Spinal cord (tissue), 10 donors: ENCODE results near the gene ATP9B. TPM values are rescaled to one million over a fixed set of nuclear protein-coding genes. Genes with fewer than 3 reads are reported as not detected.

Source experiments
- DNase-seq, 6 donors: peaks; one replicate each; pipeline versions ENCODE4 v3.0.0 to v3.0.0-alpha.2; 2013 to 2015; ENCODE audit warnings: low spot score in 6 of 6, low read depth in 4 of 6
- H3K27ac ChIP-seq: one replicate; pipeline ENCODE4 v1.5.1; 2013; ENCODE audit warnings: low read depth, low read length, control low read depth
- H3K27me3 ChIP-seq: one replicate; pipeline ENCODE4 v1.6.1; 2013; ENCODE audit warnings: low read length; ENCODE audit not compliant: control insufficient read depth, insufficient read depth
- H3K36me3 ChIP-seq: one replicate; pipeline ENCODE4 v1.6.1; 2013; ENCODE audit warnings: low read length; ENCODE audit not compliant: control insufficient read depth, insufficient read depth
- H3K4me1 ChIP-seq: one replicate; pipeline ENCODE4 v1.6.1; 2013; ENCODE audit warnings: low read length; ENCODE audit not compliant: control insufficient read depth, insufficient read depth
- H3K4me3 ChIP-seq: one replicate; pipeline ENCODE4 v1.5.1; 2013; ENCODE audit warnings: low read depth, low read length, control low read depth
- H3K9me3 ChIP-seq: one replicate; pipeline ENCODE4 v1.6.1; 2013; ENCODE audit warnings: low read length; ENCODE audit not compliant: control insufficient read depth, insufficient read depth
- WGBS: methylation state at CpG from one replicate; pipeline ENCODE4 v1.1.5; 2013; ENCODE audit warnings: missing lambda C conversion rate; ENCODE audit not compliant: insufficient coverage; 5-methylcytosine and 5-hydroxymethylcytosine counted together
- polyA plus RNA-seq, 2 donors: library from polyadenylated mRNA; unstranded; fragments of 120-200 nt; gene quantifications; one replicate each; pipeline ENCODE4 v1.2.1, GENCODE V29; 2013; ENCODE audit not compliant: insufficient read length in 2 of 2
- total RNA-seq, 2 donors: library from RNA; depleted of rRNA in 1 of 2; stranded (reverse); fragments of 120-200 nt in 1 of 2; fragments of >200 nt in 1 of 2; gene quantifications; one replicate each; pipeline versions ENCODE4 v1.2.3 to v1.2.4, GENCODE V29; 2013 to 2014
- donor health status: healthy.

The ATP9B gene
- total and polyA plus RNA-seq, 4 donors = 19.5 to 72.7 (median 35.6) TPM

DNA sequence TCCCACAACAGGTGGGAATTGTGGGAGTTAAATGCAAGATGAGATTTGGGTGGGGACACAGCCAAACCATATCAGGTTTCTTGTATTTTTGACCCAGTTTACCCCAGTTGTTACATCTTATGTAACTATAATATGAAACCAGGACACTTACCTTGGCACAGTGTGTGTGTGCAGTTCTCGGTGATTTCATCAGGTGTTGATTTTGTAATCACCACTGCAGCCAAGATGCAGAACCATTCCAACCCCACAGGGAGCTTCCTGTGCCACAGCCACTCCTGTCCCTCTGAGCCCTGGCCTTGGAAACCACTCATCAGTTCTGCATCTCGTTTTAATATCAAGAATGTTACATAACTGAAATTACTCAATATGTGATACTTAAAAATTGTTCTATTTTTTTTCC is 31.8 kb downstream of the ATP9B start:
- Histone ChIP-seq H3K4me1 (no peaks in the 10 kb centered on the region), H3K27ac (no peak overlapping the region), H3K36me3 (no peaks in the 10 kb centered on the region), H3K4me3 (no peak overlapping the region), H3K9me3 (no peaks in the 10 kb centered on the region), H3K27me3 (no peaks in the 10 kb centered on the region)
- no peak for DNase-seq
- WGBS = 100% methylated on average over 1 of the region's 2 CpGs

DNA sequence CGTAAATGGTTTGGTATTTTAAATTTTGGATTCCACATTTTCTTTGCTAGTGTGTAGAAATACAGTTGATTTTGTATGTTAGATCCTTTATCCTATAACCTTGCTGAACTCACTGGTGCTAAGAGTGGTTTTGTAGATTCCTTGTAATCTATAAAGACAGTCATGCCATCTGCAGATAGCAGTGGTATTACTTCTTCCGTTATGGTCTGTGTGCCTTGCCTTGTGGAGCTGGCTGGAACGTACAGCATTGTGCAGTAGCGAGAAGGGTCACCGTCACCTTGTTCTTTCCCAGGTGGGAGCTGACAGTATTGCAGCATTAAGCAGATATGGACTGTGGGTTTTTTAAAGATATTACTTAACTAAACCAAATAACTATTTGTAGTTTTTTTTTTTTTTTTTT is 33.7 kb downstream of the ATP9B start:
- Histone ChIP-seq H3K4me3 (no peak overlapping the region), H3K27me3 (no peaks in the 10 kb centered on the region), H3K4me1 (no peaks in the 10 kb centered on the region), H3K9me3 (no peaks in the 10 kb centered on the region), H3K27ac (no peak overlapping the region), H3K36me3 (no peaks in the 10 kb centered on the region)
- DNase-seq = no peak
- WGBS = 80% methylated on average over 1 of the region's 5 CpGs

DNA sequence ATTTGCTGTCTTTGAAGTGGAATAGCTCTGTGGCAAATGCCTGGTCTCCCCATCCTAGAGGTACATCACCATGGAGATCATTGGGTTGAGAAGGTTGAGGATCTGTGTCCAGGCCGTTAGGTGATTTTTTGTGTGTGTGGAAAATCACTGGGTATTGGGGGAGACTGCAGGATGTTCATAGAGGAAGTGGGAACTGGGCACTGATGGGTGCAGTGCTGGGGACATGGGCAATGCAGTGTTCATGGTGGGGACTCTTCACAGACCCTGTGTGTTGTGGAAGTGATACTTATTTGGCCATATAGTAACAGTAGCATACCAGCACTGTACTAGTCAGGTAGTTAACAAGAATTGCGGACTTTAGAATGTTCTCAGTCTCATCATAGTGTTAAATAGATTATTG is 34.9 kb downstream of the ATP9B start:
- Histone ChIP-seq H3K9me3 (no peaks in the 10 kb centered on the region), H3K27me3 (no peaks in the 10 kb centered on the region), H3K4me1 (no peaks in the 10 kb centered on the region), H3K27ac (no peak overlapping the region), H3K36me3 (no peaks in the 10 kb centered on the region), H3K4me3 (no peak overlapping the region)
- 100% methylated on average over 1 of the region's 2 CpGs for WGBS
- no peak for DNase-seq

DNA sequence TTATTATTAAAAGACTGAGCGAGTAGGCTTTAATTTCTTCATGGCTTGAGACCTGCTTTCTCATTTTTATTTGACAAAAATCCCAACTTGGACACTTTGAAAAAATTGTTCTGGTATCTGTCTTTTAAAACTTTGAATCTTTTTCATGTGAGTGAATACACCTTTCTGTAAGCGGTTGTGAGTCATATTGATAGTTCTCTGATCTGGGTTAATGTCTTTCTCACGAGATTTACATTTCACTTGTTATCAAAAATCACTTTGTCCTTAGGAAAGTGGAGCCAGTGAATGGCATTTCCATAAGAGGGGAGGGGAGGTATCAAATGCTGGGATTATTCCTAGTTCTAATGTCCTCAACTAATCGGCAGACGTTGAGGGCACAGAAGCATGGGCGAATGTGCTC is 36.3 kb downstream of the ATP9B start:
- Histone ChIP-seq H3K27ac (no peak overlapping the region), H3K36me3 (no peaks in the 10 kb centered on the region), H3K4me3 (no peak overlapping the region), H3K9me3 (no peaks in the 10 kb centered on the region), H3K27me3 (no peaks in the 10 kb centered on the region), H3K4me1 (no peaks in the 10 kb centered on the region)
- no peak for DNase-seq
- WGBS = 89% methylated on average over 4 of the region's 6 CpGs

DNA sequence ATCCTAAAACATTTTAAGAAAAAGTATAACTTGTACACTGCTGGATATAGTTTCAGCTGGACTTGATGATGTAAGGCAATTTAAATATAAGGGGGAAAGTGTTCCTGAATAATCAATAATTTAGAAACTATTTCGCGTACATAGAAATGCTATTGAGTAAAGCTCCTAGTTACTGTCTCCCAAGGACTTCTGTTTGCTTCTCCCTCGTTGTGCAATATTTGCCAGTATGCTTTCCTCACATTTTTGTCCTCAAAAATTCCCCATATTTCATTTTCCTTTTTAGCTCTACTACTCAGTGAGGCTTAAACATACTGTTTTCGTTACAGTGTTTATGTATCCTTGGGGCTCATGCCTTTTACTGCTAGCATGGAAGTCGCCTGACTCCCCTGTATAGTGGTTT is 36.9 kb downstream of the ATP9B start:
- 81% methylated on average over 3 of the region's 5 CpGs for WGBS

DNA sequence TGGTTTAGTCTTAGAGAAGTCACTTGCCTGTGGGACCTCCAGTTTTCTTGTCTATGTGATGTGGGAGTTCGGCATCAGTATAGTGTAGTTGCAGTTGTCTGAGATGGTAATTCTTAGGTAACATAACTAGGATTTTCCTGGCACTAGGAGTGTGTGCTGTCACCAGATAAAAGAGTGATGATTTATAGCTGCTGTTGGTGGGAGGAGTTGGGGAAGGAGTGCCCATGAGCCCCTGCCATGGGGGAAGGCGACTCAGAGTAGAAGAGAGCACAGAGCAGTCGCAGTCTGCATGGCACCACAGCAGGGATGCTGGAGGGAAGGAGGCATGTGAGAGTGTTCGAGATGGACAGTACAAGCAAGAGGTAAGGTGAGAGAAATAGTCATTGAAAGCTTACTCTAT is 38.7 kb downstream of the ATP9B start:
- no peaks in the 10 kb centered on the region for H3K36me3 ChIP-seq
- H3K4me1 ChIP-seq = no peaks in the 10 kb centered on the region
- no peak overlapping the region for H3K27ac ChIP-seq
- no peaks in the 10 kb centered on the region for H3K27me3 ChIP-seq
- DNase-seq = no peak
- H3K9me3 ChIP-seq = no peaks in the 10 kb centered on the region
- 93% methylated on average over 3 of the region's 4 CpGs for WGBS
- no peak overlapping the region for H3K4me3 ChIP-seq

More for the DNA sequence above, 36.9 kb downstream of the ATP9B start:
- Histone ChIP-seq H3K36me3 (no peaks in the 10 kb centered on the region), H3K4me1 (no peaks in the 10 kb centered on the region), H3K27ac (no peak overlapping the region), H3K4me3 (no peak overlapping the region), H3K9me3 (no peaks in the 10 kb centered on the region), H3K27me3 (no peaks in the 10 kb centered on the region)
- no peak for DNase-seq

DNA sequence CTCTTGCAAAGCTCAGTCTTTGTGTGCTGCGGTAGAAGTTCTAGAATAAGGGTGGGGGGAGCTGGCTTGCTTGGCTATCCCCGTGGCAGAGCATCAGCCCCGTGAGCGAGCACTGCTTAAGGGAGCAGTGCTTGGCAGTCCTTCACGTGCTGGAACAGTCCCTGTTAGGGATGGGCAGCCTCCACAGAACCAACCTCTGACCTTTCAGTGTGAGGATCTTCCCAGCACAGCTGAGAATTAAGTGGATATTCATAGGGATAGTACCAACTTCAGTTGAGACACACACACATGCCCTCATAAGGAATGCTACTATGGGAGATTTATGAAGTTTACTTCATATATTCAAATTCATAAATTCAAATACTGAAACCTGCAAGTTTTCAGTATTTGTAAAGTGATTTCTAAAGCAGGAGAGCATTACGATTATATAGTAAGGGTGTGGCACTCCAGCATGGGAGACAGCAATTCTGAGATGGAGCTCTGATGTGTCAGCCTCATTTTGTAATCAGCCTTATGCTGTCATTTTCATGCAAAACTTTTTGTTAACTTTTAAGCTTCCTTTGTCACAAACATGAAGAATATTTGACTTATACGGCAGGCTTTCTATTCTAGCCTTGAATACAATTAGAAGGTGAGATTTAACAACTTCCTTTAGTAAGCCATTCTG is 39.5 kb downstream of the ATP9B start:
- H3K27ac ChIP-seq = no peak overlapping the region
- no peak for DNase-seq
- no peaks in the 10 kb centered on the region for H3K36me3 ChIP-seq
- no peaks in the 10 kb centered on the region for H3K27me3 ChIP-seq
- no peak overlapping the region for H3K4me3 ChIP-seq
- 73% methylated on average over 3 of the region's 7 CpGs for WGBS
- no peaks in the 10 kb centered on the region for H3K4me1 ChIP-seq
- no peaks in the 10 kb centered on the region for H3K9me3 ChIP-seq

DNA sequence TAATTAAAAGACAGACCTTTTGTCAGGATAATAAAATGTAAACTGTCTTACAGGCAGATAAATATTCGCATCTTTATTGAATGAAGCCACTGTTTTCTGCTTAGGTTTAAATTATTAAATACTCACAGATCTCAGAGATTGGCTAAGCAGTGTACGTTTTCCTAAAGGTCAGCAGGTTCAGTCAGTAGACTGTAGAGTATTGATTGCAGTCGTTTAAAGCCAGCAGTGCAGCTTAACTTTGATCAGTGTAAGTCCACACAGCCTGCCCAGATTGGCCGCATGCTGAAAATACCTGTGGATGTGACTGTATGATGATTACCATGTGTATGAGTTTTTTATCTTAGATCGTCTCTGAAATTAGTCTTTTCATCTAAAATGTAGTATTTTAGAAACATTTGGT is 42.3 kb downstream of the ATP9B start:
- 43% methylated on average over 1 of the region's 5 CpGs for WGBS
- H3K27ac ChIP-seq = no peak overlapping the region
- H3K4me3 ChIP-seq = no peak overlapping the region
- H3K4me1 ChIP-seq = no peaks in the 10 kb centered on the region
- H3K36me3 ChIP-seq = peaks cover 6% of the 10 kb centered on the region
- no peaks in the 10 kb centered on the region for H3K27me3 ChIP-seq
- no peaks in the 10 kb centered on the region for H3K9me3 ChIP-seq
- no peak for DNase-seq

DNA sequence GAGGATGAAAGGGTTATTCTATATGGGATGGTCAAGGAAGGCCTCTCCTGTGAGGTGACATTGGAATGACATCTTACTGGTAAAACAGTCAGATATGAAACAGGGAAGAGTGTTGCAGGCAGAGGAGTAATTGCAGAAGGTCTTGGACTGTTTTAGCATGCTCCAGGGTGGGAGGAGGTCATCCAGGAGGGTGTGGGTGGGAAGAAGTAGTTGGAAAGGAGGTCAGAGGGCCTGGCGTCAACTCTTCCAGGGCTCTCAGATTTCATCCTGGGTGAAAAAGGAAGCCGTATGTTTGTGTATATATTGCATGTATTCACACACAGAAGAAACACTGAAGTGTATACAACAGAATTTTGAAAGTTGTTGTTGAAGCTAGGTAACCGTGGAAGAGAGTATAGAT is 48.2 kb downstream of the ATP9B start:
- Histone ChIP-seq H3K4me1 (no peaks in the 10 kb centered on the region), H3K4me3 (no peak overlapping the region), H3K36me3 (peaks cover 6% of the 10 kb centered on the region), H3K9me3 (no peaks in the 10 kb centered on the region), H3K27me3 (no peaks in the 10 kb centered on the region), H3K27ac (no peak overlapping the region)
- DNase-seq = no peak
- WGBS = no CpG with 5 or more reads among the region's 3 CpGs

DNA sequence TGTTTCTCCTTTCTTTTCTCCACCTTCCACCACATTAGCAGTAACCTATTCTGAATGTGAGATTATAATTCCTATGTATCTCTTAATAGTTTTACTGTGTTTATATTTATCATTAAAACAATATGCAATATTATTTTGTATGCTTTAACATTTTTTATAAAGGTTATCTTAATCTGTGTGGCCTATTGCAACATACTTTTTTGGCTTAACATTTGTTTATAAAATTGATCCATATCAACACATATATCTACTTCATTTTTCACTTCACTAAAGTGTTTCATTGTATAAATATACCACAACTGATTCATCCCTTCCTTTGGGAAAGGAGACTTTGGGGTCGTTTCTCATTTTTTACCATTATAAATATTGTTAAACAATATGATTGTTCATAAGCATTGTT is 48.6 kb downstream of the ATP9B start:
- H3K9me3 ChIP-seq = no peaks in the 10 kb centered on the region
- no peak overlapping the region for H3K27ac ChIP-seq
- peaks cover 6% of the 10 kb centered on the region for H3K36me3 ChIP-seq
- H3K4me3 ChIP-seq = no peak overlapping the region
- no peaks in the 10 kb centered on the region for H3K4me1 ChIP-seq
- no peaks in the 10 kb centered on the region for H3K27me3 ChIP-seq
- DNase-seq = no peak
- WGBS = no CpG with 5 or more reads among the region's 1 CpG
